ENCODE results near the gene WDFY4. TPM values are rescaled to one million over a fixed set of nuclear protein-coding genes. Genes with fewer than 3 reads are reported as not detected.

Gene WDFY4
- total and polyA plus RNA-seq, 8 donors, result 0.15 to 8.0 (median 2.7) TPM

- intact Hi-C loops (cut with DNase I; ENCODE audit: low total_unique reads), result no loop called here
- 19 to 48% (median 40%) methylated on average over 12 to 19 of the region's 19 CpGs for WGBS, 5 donors
- H3K36me3 ChIP-seq, result no peaks in the 10 kb centered on the region
These were observed 26.3 kb upstream of the WDFY4 start for GRCh38 chr10:48658243-48658974.

GRCh38 chr10:48658975-48659269 lies 25.8 kb upstream of the WDFY4 start:
- H3K4me1 ChIP-seq, result peaks cover 13 to 20% (median 18%) of the 10 kb centered on the region in 4 donors
- intact Hi-C loops (cut with DNase I; ENCODE audit: low total_unique reads), result no loop called here
- H3K27me3 ChIP-seq, result peaks cover 0 to 22% (median 0%) of the 10 kb centered on the region in 3 donors
- no peak for TF ChIP-seq CTCF (IDR thresholded peaks at IDR 0.05)
- TF ChIP-seq POLR2AphosphoS5 (IDR thresholded peaks at IDR 0.05), result no peak
- TF ChIP-seq POLR2A (IDR thresholded peaks at IDR 0.05), result no peak
- no peak for TF ChIP-seq EP300 (IDR thresholded peaks at IDR 0.05)
- no peak overlapping the region for H3K27ac ChIP-seq
- H3K36me3 ChIP-seq, result no peaks in the 10 kb centered on the region
- H3K4me3 ChIP-seq, result no peak overlapping the region
- 77 to 88% (median 87%) methylated on average over 7 to 9 of the region's 9 CpGs for WGBS, 5 donors
- DNase-seq, result no peak
- H3K9me3 ChIP-seq, result no peaks in the 10 kb centered on the region

More at GRCh38 chr10:48658243-48658974, 26.3 kb upstream of the WDFY4 start:
- Histone ChIP-seq H3K4me1 (peaks cover 13 to 20% (median 18%) of the 10 kb centered on the region in 4 donors), H3K27ac (no peak overlapping the region), H3K27me3 (peaks cover 0 to 22% (median 0%) of the 10 kb centered on the region in 3 donors), H3K9me3 (no peaks in the 10 kb centered on the region), H3K4me3 (no peak overlapping the region)
- TF ChIP-seq POLR2A (IDR thresholded peaks at IDR 0.05) (no peak), POLR2AphosphoS5 (IDR thresholded peaks at IDR 0.05) (peak in 1 of 3 donors; percentile 15), CTCF (IDR thresholded peaks at IDR 0.05) (peak in 5 of 7 experiments; percentile 68 to 87 (median 82)), EP300 (IDR thresholded peaks at IDR 0.05) (no peak)
- peak; percentile 81 to 88 for DNase-seq

GRCh38 chr10:48659790-48660189 lies 24.9 kb upstream of the WDFY4 start:
- DNase-seq, result no peak
- H3K9me3 ChIP-seq, result no peaks in the 10 kb centered on the region
- H3K27ac ChIP-seq, result no peak overlapping the region
- intact Hi-C loops (cut with DNase I; ENCODE audit: low total_unique reads), result no loop called here
- peaks cover 13 to 20% (median 18%) of the 10 kb centered on the region in 4 donors for H3K4me1 ChIP-seq
- H3K4me3 ChIP-seq, result no peak overlapping the region
- WGBS, 5 donors, result 28 to 41% (median 34%) methylated on average over 2 of the region's 2 CpGs
- TF ChIP-seq CTCF (IDR thresholded peaks at IDR 0.05) (no peak), EP300 (IDR thresholded peaks at IDR 0.05) (no peak), POLR2AphosphoS5 (IDR thresholded peaks at IDR 0.05) (no peak), POLR2A (IDR thresholded peaks at IDR 0.05) (no peak)
- no peaks in the 10 kb centered on the region for H3K36me3 ChIP-seq
- H3K27me3 ChIP-seq, result peaks cover 0 to 22% (median 0%) of the 10 kb centered on the region in 3 donors

GRCh38 chr10:48661441-48661840 lies 23.2 kb upstream of the WDFY4 start:
- no peaks in the 10 kb centered on the region for H3K9me3 ChIP-seq
- no peak for TF ChIP-seq CTCF (IDR thresholded peaks at IDR 0.05)
- no peak for TF ChIP-seq EP300 (IDR thresholded peaks at IDR 0.05)
- no peak for TF ChIP-seq POLR2AphosphoS5 (IDR thresholded peaks at IDR 0.05)
- no peak for TF ChIP-seq POLR2A (IDR thresholded peaks at IDR 0.05)
- DNase-seq, result no peak
- intact Hi-C loops (cut with DNase I; ENCODE audit: low total_unique reads), result no loop called here
- no peak overlapping the region for H3K27ac ChIP-seq
- no peaks in the 10 kb centered on the region for H3K36me3 ChIP-seq
- H3K27me3 ChIP-seq, result peaks cover 0 to 14% (median 0%) of the 10 kb centered on the region in 3 donors
- no peak overlapping the region for H3K4me3 ChIP-seq
- H3K4me1 ChIP-seq, result peaks cover 4 to 6% (median 5%) of the 10 kb centered on the region in 4 donors
